ENCODE data around the gene NAA60.

GRCh38 chr16:3508736-3509135, 65.3 kb downstream of the NAA60 start:
- TF ChIP-seq EZH2 (IDR thresholded peaks at IDR 0.05; ENCODE audit: borderline replicate concordance, low read length), result no peak
- no peak for TF ChIP-seq CTCF (IDR thresholded peaks at IDR 0.05; ENCODE audit: low read length)

Data from OCI-LY1 (cell line).